22Rv1 (cell line): ENCODE measurements around the gene NCLN.

Experiments used
- H3K27ac ChIP-seq: fragments of 450-650 bp; 2 replicates; pipeline ENCODE4 v1.5.1; 2017
- CTCF ChIP-seq: fragments of 450-650 bp; IDR thresholded peaks from 2 replicates; pipeline ENCODE4 v1.5.1; 2017; ENCODE audit warnings: mild to moderate bottlenecking
- ZFX ChIP-seq: fragments of 450-650 bp; IDR thresholded peaks from 2 replicates; pipeline ENCODE4 v1.6.1; 2017; ENCODE audit warnings: antibody characterized with exemption, borderline replicate concordance

NCLN gene

GRCh38 chr19:3252650-3253049, 66.9 kb downstream of the NCLN start:
- TF ChIP-seq CTCF (no peak), ZFX (no peak)
- H3K27ac ChIP-seq, result no peak overlapping the region

GRCh38 chr19:3253270-3253669, 67.5 kb downstream of the NCLN start:
- H3K27ac ChIP-seq, result no peak overlapping the region
- TF ChIP-seq CTCF (peak; percentile 18; the same call in 1 of the 2 replicates), ZFX (no peak)

- H3K27ac ChIP-seq, result no peak overlapping the region
- TF ChIP-seq CTCF (no peak), ZFX (no peak)
Observed at GRCh38 chr19:3254520-3254919, 68.8 kb downstream of the NCLN start.

GRCh38 chr19:3257071-3257470, 71.3 kb downstream of the NCLN start:
- H3K27ac ChIP-seq, result no peak overlapping the region
- TF ChIP-seq CTCF, result no peak
- TF ChIP-seq ZFX, result no peak
